Left colon (tissue), 2 donors: ENCODE measurements around the gene OR6S1. TPM values are rescaled to one million over a fixed set of nuclear protein-coding genes. Genes with fewer than 3 reads are reported as not detected.
A peak's percentile ranks its signal among the peaks of the same experiment; 100 is the strongest.
"Not testable (repeated sequence)": the region's sequence is repeated elsewhere in the genome, so short reads cannot be mapped to it uniquely, and the experiment has no call there.

ENCODE experiments used
- ATAC-seq: fragments of 200-7000 bp; cut with Tn5 transposase; one replicate; pipeline ENCODE4 v1.9.1; 2020; ENCODE audit warnings: mild to moderate bottlenecking, moderate library complexity
- DNase-seq, 2 donors: peaks; one replicate each; pipeline ENCODE4 v3.0.0-alpha.2; 2020
- intact Hi-C, 2 donors: fragments of 100-400 bp; cut with DNase I in 1 of 2; cut with micrococcal nuclease in 1 of 2; formaldehyde crosslinking; loops; one replicate each; pipeline versions ENCODE4 v1.11.2 to v1.14.0; 2022; cut with DNase I, micrococcal nuclease
- total RNA-seq, 2 donors: library from RNA; stranded (reverse); fragmentation: NEBNext Ultra II Directional; extraction: Animal tissue kit (Norgen Biotek cat#: 25700); gene quantifications; one replicate each; pipeline ENCODE4 v1.2.1, GENCODE V29; 2021
- donor health status: DM: no; HTN: no; CAD: no.
- donor health status: DM: yes; HTN: yes; CAD: no.

The OR6S1 gene
- total RNA-seq, 2 donors from 2014 or later = not detected

DNA sequence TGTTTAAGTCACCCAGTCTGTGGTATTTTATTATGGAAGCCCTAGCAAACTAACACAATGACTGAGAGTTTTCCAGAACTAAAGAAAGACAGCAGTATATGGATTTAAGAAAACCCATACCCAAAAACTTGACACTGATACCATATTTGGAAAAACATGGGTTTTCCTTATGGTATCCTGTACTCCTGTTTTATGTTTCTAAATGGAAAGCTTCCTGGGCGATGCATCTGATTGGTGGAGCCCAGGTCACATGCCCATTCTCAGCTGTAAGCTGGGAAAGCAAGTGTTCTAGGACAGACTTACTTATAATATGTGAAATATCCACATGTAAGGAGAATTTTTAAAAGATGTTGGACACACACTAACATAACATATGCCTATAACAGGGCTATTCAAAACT is 38.4 kb upstream of the OR6S1 start:
- DNase-seq = peak in 1 of 2 donors; percentile 34
- ATAC-seq = no peak
- intact Hi-C loops = loop anchor here (5.0 to 10.0 kb wide), 3 partner anchors 65 to 338 kb away; partner anchors contain the start of genes TEP1 (in 2 of the 2) and PARP2 (in 1 of the 2)

DNA sequence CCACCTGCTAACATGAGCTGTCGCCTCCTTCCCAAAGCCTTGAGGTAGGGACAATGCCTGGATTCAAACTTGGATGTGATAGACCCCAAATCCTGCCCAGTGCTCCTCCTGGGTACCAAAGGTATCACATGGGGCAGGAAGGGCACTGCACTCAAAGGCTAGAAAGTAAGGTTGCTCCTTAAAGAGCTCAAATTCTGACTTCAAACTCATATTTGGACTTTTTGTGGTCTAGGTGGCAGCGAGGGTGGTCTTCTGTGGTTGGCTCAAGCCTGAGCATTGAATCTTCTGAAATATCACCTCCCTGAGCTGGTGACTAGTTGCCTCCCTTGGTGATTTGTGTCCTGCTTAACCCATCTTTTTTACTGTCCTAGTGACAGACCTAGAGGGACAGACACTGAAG is 34.6 kb upstream of the OR6S1 start:
- ATAC-seq (no peak), DNase-seq (no peak)
- intact Hi-C loops = no loop called here

DNA sequence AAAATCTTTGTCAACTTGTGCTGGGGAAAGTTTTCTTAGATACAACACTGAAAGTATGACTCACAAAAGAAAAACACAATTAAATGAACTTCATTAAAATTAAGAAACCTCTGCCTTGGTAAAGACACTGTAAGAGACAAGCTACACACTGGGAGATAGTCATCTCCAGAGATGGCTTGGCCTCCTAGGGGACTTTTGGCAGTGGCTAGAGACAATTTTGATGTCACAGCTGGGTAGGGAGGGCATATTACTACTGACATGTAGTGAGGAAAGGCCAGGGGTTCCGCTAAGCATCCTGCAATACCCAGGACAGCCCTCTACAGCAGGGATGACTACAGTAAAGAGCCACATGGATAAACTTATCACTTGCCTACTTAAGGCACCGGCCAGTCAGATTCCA is 34.2 kb upstream of the OR6S1 start:
- ATAC-seq = no peak
- intact Hi-C loops = no loop called here
- no peak for DNase-seq

DNA sequence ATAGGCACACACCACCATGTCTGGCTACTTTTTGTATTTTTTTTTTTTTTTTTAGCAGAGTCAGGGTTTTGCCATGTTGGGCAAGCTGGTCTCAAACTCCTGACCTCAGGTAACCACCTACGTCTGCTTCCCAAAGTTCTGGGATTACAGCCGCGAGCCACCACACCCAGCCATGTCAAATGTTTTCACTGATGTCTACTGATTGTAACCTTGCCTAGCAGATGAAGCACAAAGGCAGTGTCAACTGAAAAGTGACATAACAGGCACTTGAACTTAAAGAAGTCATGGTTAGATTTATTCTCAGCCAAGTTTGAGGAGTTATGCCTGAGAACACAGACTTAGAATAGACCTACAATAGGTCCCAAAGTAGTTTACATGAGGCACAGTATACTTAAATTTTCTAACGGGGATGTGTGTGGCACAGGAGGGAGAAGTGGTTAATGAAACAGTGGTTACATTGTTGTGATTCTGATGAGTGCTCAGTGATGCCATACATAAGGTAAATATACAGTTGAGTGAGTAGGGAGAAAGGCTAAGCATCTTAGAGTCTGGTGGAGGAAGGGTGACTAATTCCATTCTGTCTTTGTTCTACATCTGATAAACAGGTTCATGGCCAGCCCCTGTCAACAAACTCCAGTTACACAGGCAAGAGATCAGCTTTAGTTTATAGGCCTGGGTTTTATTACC is 30.2 kb upstream of the OR6S1 start:
- intact Hi-C loops = no loop called here
- no peak for DNase-seq
- peak; percentile 89 for ATAC-seq

DNA sequence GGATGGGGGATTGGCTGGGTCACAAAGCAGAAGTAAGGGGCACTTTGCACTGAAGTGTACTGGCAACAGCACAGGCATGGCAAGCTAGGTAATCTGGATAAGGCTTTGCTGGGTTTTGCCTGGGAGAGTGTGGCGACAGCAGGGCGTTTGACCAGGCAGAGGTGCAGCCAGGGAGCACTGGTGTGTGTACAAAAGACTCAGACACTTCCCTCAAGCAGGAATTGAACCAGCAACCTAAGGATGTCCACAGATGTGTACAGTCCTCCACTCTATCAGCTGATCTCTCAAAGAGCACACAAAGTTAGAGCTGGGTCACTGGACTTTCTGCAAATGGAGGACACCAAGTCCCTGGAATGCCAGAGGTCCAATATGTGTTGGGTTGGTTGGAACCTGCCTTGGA is 27.5 kb upstream of the OR6S1 start:
- ATAC-seq (no peak), DNase-seq (no peak)
- intact Hi-C loops = no loop called here

DNA sequence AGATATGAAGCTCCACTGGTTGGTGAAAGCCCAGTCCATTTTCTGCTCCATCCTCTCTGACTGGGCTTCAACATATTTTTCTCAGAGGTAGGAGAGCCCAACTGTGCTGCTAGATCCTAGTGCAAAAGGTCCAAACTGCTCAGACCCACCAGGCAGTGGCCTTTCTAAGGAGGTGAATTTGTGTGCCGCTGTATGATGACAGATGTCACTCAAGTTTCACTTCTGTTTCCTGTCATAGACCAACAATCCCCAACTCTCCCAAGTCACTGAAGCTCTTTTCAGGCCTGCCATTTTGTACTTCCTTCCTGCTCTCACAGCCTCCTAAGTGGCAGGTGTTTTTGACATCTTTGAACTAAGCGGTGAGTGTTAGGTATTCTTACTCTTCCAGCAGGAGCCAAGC is 26.5 kb upstream of the OR6S1 start:
- ATAC-seq (no peak), DNase-seq (no peak)
- intact Hi-C loops = no loop called here

DNA sequence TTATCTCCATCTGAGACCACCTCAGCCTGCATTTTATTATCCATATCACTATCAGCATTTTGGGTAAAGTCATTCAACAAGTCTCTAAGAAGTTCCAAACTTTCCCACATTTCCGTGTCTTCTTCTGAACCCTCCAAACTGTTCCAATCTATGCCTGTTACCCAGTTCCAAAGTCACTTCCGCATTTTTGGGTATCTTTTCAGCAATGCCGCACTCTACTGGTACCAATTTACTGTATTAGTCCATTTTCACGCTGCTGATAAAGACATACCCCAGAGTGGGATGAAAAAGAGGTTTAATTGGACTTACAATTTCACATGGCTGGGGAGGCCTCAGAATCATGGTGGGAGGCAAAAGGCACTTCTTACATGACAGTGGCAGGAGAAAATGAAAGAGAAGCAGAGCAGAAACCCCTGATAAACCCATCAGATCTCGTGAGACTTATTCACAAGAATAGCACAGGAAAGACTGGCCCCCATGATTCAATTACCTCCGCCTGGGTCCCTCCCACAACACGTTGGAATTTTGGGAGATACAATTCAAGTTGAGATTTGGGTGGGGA is 25.0 kb upstream of the OR6S1 start:
- ATAC-seq, intact Hi-C loops, DNase-seq: not testable (repeated sequence)

DNA sequence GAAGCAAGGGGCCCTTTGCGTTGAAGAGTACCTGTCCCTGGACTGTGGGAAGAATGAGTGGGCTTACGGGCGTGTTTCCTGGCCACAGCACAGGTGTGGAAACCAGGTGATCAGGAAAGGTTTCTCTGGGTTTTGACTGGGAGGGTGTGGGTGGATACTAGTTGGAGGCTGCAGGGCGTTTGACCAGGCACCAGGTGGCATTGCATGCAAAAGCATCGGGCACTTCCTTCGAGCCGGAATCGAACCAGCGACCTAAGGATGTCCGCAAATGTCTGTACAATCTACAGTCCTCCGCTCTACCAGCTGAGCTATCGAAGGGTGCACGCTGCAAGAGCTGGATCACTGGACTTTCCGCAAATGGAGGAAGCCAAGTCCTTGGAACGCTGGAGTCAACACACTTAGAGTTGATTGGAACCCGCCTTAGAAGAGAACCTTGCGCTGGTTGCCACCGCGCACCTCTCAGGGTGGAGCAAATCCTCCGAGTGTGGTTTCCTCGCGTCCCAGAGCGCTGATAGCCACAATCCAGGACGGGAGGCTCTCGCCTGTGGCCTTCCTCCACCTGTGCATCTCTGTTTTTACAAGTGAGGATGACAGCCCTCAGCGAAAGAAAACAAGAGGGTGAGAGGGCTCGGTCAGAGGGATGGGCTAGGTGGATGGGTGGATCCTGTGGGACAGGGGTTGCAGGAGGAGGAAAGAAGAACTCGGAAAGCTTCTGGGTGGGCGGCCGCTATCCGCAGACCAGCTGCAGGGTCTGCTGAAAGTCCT is 21.7 kb upstream of the OR6S1 start:
- ATAC-seq (peak; percentile 91), DNase-seq (peak; percentile 79 to 82)
- intact Hi-C loops = no loop called here

DNA sequence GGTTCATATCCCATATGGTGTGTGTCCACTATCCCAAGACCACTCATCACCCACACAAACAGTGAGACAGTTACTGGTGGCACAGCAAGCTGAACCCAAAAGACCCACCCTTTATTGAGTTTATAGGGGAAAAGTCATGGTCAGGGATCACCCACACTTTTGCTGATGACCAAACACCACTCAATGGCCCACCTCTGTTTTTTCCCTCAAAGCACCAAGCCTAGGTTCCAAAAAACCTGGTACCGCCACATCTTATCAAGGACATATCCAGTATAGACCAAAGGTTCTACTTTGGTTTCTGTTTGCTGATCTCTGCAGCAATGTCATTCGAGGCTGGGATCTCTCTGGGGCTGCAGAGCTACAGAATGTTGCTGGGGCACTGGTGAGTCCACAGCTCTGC is 19.7 kb upstream of the OR6S1 start:
- DNase-seq (no peak), ATAC-seq (no peak)
- intact Hi-C loops = no loop called here

DNA sequence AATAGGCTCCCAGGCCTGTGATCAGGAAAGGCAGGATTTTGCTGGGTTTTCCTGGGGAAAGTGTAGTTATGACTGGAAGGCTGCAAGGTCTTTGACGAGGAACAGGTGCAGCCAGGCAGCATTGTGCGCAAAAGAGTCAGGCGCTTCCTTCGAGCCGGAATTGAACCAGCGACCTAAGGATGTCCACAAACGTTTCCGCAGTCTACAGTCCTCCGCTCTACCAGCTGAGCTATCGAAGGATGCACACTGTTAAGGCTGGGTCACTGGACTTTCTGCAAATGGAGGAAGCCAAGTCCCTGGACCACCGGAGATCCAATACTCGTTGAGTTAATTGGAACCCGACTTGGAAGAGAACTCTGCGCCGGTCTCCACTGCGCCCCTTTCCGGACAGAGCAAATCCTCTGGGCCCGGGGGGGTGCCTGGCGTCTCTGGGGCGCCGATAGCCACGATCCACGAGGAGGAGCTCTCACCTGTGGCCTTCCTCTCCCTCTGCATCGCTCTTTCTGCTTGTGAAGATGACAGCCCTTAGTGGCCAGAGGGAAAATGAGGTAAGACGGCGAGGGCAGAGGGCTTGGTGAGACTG is 18.4 kb upstream of the OR6S1 start:
- ATAC-seq (no peak), DNase-seq (no peak)
- intact Hi-C loops = no loop called here

DNA sequence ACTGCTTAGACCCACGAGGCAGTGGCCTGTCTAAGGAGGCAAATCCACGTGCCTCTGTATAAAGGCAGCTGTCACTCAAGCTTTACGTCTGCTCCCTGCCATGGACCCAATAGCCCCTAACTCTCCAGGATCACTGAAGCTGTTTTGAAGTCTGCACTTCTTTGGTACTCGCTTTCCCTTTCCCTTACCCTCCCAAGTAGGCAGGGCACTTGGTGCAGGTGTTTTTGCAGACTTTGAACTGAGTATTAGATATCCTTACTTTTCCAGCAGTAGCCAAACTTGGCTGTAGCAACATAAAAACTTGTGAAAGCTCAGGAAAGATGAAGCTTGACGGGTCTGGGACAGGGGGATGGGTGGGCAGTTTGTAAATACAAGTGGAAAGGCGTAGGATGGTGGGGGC is 17.8 kb upstream of the OR6S1 start:
- no peak for ATAC-seq
- intact Hi-C loops = no loop called here
- DNase-seq = no peak

DNA sequence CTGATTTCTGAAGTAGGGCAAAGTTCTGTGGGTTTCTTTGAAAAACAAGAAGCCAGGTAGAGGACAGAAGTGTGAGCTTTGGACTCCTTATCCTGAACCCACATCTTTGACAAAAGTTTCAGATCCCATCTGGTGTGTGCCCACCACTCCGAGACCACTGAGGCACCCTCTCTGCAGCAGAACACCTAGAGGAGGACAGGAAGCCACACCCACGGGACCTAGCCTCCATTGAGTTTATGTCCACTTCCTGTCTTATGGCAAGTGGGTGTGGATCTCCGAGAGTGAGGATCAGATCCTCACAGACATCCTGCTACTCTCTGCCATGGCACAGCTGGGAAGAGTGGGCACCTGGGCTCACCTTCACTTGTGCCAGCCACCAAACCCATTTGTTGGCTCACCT is 16.8 kb upstream of the OR6S1 start:
- intact Hi-C loops = no loop called here
- DNase-seq (no peak), ATAC-seq (no peak)

DNA sequence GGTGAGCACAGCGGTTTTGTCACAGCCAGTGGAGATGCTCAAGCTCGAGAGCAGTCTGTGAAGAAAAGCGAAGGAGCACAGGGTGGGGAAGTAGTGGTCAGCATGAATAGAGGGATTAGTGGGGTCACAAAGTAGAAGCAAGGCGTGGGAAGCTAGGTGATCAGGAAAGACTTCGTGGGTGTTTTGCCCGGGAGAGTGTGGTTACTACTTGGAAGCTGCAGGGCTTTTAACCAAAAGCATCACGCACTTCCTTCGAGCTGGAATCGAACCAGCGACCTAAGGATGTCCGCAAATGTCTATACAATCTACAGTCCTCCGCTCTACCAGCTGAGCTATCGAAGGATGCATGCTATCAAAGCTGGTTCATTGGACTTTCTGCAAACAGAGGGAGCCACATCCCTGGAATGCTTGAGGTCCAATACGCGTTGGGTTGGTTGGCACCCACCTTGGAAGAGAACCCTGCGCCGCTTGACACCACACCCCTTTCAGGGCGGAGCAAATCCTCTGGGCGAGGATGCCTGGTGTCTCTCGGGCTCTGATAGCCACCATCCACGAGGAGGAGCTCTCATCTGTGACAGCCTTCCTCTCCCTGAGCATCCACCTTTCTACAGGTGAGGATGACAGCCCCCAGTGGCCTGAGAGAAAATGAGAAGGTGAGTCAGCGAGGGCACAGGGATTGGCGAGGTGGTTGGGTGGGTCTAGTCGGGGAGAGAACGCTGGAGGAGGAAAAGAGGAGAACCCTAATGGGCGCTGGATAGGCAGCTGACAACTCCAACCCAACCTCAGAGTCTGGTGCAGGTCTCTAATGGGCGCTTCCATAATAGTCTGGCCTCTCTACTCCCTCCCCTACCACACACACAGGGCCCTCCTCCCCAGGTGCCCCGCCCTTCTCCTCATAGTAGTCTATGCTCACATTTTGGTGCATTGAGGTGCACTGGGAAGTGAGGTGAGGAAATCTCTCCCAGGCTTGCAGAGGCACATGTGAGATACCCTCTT is 16.0 kb upstream of the OR6S1 start:
- ATAC-seq = peak; percentile 45
- no peak for DNase-seq
- intact Hi-C loops = no loop called here

DNA sequence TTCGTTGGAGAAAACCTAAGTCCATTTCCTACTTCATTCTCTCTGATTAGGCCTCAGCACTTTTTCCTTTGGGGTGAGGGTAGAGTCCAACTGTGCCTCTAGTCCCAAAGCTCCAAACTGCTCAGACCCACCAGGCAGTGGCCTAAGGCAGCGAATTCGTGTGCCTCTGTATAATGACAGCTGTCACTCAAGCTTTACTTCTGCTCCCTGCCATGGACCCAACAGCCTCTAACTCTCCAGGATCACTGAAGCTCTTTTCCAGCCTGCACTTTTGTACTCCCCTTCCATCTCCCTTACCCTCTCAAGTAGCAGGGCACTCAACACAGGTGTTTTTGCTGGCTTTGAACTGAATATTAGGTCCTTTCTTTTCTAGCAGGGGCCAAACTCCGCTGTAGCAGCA is 14.8 kb upstream of the OR6S1 start:
- intact Hi-C loops = no loop called here
- DNase-seq (no peak), ATAC-seq (no peak)

DNA sequence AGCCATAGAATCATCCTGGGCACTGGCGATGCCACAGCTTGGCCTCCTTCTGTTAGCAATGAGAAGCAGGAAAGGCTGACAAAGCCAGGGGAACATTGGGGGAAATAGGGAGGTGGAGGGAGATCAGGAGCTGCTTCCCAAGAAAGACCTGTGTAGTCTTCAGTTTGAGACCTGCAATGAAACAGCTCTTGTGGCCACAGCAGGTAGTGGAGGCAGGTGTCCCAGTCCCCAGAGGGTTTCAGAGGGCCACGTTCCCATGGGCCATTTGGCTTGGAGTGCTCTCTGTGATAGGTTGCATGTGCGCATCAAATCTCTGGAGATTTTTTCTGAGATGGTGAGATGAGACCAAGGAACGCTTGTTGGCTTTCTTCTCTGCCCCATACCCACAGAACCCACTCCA is 14.4 kb upstream of the OR6S1 start:
- DNase-seq = no peak
- intact Hi-C loops = no loop called here

DNA sequence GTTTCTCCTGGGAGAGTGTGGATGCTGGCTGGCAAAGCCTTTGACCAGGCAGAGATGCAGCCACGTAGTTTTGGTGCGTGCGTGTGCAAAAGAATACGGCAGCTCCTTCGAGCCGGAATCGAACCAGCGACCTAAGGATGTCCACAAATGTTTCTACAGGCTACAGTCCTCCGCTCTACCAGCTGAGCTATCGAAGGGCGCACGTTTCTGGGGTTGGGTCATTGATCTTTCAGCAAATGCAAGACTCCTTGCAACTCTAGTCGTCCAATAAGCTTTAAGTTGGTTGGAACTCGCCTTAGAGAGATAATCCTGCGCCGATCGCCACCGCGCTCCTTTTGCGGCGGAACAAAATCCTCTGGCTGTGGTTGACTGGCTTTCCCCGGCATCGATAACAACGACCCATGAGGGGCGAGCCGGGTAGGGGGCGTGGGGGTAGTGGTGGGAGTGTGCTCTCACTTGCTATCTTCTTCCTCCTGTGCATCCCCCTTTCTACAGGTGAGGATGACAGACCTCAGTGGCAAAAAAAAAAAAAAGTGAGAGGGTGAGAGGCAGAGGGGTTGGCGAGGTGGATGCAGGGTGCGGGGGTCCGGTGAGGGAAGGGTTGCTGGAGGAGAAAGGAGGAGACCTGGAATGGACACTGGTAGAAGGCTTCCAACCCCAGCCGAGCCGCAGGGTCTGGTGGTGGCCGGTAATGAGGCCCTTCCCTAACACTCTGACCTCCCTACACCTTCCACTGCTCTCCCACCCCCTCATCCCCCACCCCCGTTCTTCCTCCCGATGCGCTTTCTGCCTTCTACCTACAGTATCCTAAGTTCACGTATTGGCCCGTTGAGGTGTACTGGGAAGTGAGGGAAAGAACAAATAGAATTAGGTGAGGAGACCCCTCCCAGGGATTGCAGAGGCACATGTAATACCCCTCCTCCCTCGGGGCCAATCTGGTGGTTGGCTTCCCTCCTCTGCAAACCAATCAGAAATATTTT is 11.8 kb upstream of the OR6S1 start:
- ATAC-seq = no peak
- intact Hi-C loops = no loop called here
- no peak for DNase-seq

More for the DNA sequence above, 14.4 kb upstream of the OR6S1 start:
- ATAC-seq = no peak

DNA sequence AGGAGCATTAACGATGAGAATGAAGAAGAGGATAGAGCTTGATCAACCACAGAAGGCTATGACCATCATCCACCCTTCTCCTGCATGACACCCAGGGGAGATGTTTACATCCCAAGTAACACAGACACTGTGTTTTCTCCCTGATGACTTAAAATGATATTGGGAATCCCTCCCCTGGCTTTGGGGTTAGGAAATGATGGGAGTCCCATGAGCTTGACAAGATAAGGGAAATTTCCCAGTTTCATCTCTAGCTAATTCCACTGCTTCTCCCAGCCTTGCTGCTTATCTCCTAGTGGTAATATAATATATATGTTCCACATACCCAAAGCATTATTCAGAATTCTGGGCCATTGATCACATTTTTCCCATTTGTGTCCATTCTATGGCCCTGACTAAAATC is 4.0 kb upstream of the OR6S1 start:
- intact Hi-C loops = no loop called here
- DNase-seq (no peak), ATAC-seq (no peak)

DNA sequence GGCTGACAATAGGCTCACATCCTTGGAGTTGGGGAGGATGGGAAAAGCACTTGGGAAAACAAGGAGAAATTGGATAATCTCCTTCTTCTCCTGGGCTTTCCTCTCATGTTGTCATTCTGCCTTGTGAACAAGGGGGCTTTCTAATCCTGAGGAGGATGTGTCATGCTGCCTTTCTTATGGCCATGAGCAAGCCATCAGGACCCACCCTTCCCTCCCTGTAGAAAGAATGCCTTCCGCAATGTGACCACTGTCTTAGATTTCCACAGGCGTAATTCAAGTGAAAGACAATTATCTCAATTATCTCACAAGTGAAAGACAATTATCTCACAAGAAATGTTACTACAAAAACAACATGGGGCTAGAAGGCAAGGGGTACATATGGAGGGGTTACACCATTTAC is 3.0 kb upstream of the OR6S1 start:
- no peak for DNase-seq
- no peak for ATAC-seq
- intact Hi-C loops = no loop called here
